Tibial nerve (tissue), 4 donors: ENCODE results near the gene LZTS3. TPM values are rescaled to one million over a fixed set of nuclear protein-coding genes. Genes with fewer than 3 reads are reported as not detected.
"Not testable (repeated sequence)": the region's sequence is repeated elsewhere in the genome, so short reads cannot be mapped to it uniquely, and the experiment has no call there.

Source experiments
- DNase-seq, 2 donors: peaks; one replicate each; pipeline ENCODE4 v3.0.0-alpha.2; 2019; ENCODE audit warnings: low spot score in 2 of 2
- H3K27ac ChIP-seq, 4 donors: fragments of 200-600 bp; sonication (generic) in 3 of 4; one replicate each; pipeline ENCODE4 v1.5.1; 2017 to 2019; ENCODE audit warnings: mild to moderate bottlenecking in 1 of 4
- H3K27me3 ChIP-seq, 2 donors: fragments of 200-600 bp; sonication (generic) in 1 of 2; one replicate each; pipeline versions ENCODE4 v1.5.1 to v1.6.0; 2017 to 2019
- H3K36me3 ChIP-seq, 3 donors: fragments of 200-600 bp; sonication (generic); one replicate each; pipeline ENCODE4 v1.5.1; 2018 to 2019
- H3K4me1 ChIP-seq, 4 donors: fragments of 200-600 bp; sonication (generic) in 3 of 4; one replicate each; pipeline ENCODE4 v1.5.1; 2017 to 2019
- H3K4me3 ChIP-seq, 4 donors: fragments of 200-600 bp; sonication (generic) in 3 of 4; one replicate each; pipeline ENCODE4 v1.5.1; 2017 to 2019; ENCODE audit warnings: mild to moderate bottlenecking in 1 of 4, moderate library complexity in 1 of 4
- H3K9me3 ChIP-seq, 4 donors: fragments of 200-600 bp; sonication (generic) in 3 of 4; one replicate each; pipeline ENCODE4 v1.5.1; 2017 to 2019
- CTCF ChIP-seq, 5 experiments: fragments of 200-600 bp in 3 of 5; fragments of 450-650 bp in 2 of 5; sonication (generic) in 3 of 5; IDR thresholded peaks; one replicate each; pipeline ENCODE4 v1.5.1; 2016 to 2019; ENCODE audit warnings: antibody characterized with exemption in 5 of 5, mild to moderate bottlenecking in 3 of 5, moderate library complexity in 2 of 5
- EP300 ChIP-seq, 2 donors: sonication (generic); formaldehyde crosslinking; IDR thresholded peaks; one replicate each; pipeline ENCODE4 v1.6.1; 2017; ENCODE audit warnings: antibody characterized with exemption in 2 of 2, mild to moderate bottlenecking in 1 of 2
- POLR2A ChIP-seq, 2 donors: fragments of 450-650 bp; IDR thresholded peaks; one replicate each; pipeline ENCODE4 v1.6.1; 2017; ENCODE audit warnings: antibody characterized with exemption in 2 of 2, mild to moderate bottlenecking in 2 of 2, moderate library complexity in 2 of 2
- WGBS, 2 donors: methylation state at CpG; one replicate each; pipeline ENCODE4 v1.1.5; 2018; 5-methylcytosine and 5-hydroxymethylcytosine counted together
- total RNA-seq, 4 donors: library from RNA; depleted of rRNA; stranded (reverse); fragments of >200 nt; gene quantifications; one replicate each; pipeline ENCODE4 v1.1.0, GENCODE V29; 2016

LZTS3 gene
- total RNA-seq, 4 donors from 2014 or later: 10.9 to 28.2 (median 18.6) TPM

- Histone ChIP-seq H3K4me3 (no peak overlapping the region), H3K27ac (no peak overlapping the region), H3K36me3 (peaks cover 0 to 16% (median 4%) of the 10 kb centered on the region in 3 donors), H3K4me1 (peaks cover 0 to 58% (median 25%) of the 10 kb centered on the region in 4 donors), H3K27me3 (no peaks in the 10 kb centered on the region), H3K9me3 (no peaks in the 10 kb centered on the region)
- WGBS, 2 donors: 61 to 72% methylated on average over 8 of the region's 8 CpGs
- no peak for DNase-seq
- TF ChIP-seq EP300 (IDR thresholded peaks at IDR 0.05) (no peak), CTCF (IDR thresholded peaks at IDR 0.05) (no peak), POLR2A (IDR thresholded peaks at IDR 0.05) (no peak)
Measured at GRCh38 chr20:3156811-3157619, 16.3 kb downstream of the LZTS3 start.

- Histone ChIP-seq H3K36me3 (peaks cover 0 to 52% (median 4%) of the 10 kb centered on the region in 3 donors), H3K4me1 (peaks cover 0 to 58% (median 7%) of the 10 kb centered on the region in 4 donors)
- not testable (repeated sequence) for H3K27ac ChIP-seq, H3K9me3 ChIP-seq, DNase-seq, H3K27me3 ChIP-seq, H3K4me3 ChIP-seq
- 85 to 94% methylated on average over 10 of the region's 10 CpGs for WGBS, 2 donors
Measured at GRCh38 chr20:3152057-3152644, 21.2 kb downstream of the LZTS3 start.

DNA sequence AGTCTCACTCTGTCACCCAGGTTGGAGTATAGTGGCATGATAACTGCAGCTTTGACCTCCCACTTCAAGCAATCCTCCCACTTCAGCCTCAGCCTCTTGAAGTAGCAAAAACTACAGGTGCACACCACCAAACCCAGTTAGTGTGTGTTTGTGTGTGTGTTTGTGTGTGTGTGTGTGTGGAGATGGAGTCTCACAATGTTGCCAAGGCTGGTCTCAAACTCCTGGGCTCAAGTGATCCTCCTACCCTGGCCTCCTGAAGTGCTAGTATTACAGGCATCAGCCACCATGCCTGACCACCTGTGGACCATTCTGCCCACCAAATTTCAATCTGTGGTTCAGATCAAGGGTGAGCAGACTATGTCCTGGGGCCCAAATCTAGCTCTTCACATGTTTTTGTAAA is 22.4 kb downstream of the LZTS3 start:
- no peak for TF ChIP-seq POLR2A (IDR thresholded peaks at IDR 0.05)
- no peak for TF ChIP-seq EP300 (IDR thresholded peaks at IDR 0.05)
- Histone ChIP-seq H3K27me3 (no peaks in the 10 kb centered on the region), H3K4me1 (peaks cover 0 to 54% (median 0%) of the 10 kb centered on the region in 4 donors), H3K4me3 (no peak overlapping the region), H3K9me3 (no peaks in the 10 kb centered on the region), H3K36me3 (peaks cover 0 to 59% (median 4%) of the 10 kb centered on the region in 3 donors), H3K27ac (no peak overlapping the region)
- no peak for DNase-seq

- no peak for DNase-seq
- H3K4me1 ChIP-seq: peaks cover 0 to 28% (median 0%) of the 10 kb centered on the region in 4 donors
- no peak overlapping the region for H3K27ac ChIP-seq
- no peak overlapping the region for H3K4me3 ChIP-seq
- 78 to 84% methylated on average over 10 of the region's 10 CpGs for WGBS, 2 donors
- TF ChIP-seq EP300 (IDR thresholded peaks at IDR 0.05) (no peak), POLR2A (IDR thresholded peaks at IDR 0.05) (no peak), CTCF (IDR thresholded peaks at IDR 0.05) (no peak)
- no peaks in the 10 kb centered on the region for H3K27me3 ChIP-seq
- no peaks in the 10 kb centered on the region for H3K9me3 ChIP-seq
- H3K36me3 ChIP-seq: peaks cover 0 to 58% (median 0%) of the 10 kb centered on the region in 3 donors
Measured at GRCh38 chr20:3146732-3147341, 26.5 kb downstream of the LZTS3 start.

DNA sequence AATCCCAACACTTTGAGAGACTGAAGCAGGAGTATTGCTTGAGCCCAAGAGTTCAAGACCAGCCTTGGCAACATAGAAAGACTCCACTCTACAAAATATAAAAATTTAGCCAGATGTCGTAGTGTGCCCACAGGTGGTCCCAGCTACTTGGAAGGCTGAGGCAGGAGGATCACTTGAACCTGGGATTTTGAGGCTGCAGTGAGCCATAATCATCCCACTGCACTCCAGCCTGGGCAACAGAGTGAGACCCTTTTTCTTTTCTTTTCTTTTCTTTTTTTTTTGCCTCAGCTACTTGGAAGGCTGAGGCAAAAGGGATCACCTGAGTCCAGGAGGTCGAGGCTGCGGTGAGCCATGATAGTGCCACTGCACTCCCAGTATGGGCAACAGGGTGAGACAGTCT is 31.6 kb downstream of the LZTS3 start:
- Histone ChIP-seq H3K4me3 (no peak overlapping the region), H3K9me3 (no peaks in the 10 kb centered on the region), H3K4me1 (peaks cover 0 to 4% (median 0%) of the 10 kb centered on the region in 4 donors), H3K27me3 (no peaks in the 10 kb centered on the region), H3K36me3 (peaks cover 0 to 17% (median 0%) of the 10 kb centered on the region in 3 donors), H3K27ac (no peak overlapping the region)
- TF ChIP-seq EP300 (IDR thresholded peaks at IDR 0.05) (no peak), POLR2A (IDR thresholded peaks at IDR 0.05) (no peak), CTCF (IDR thresholded peaks at IDR 0.05) (no peak)
- 99 to 100% methylated on average over 3 of the region's 3 CpGs for WGBS, 2 donors
- DNase-seq: no peak

DNA sequence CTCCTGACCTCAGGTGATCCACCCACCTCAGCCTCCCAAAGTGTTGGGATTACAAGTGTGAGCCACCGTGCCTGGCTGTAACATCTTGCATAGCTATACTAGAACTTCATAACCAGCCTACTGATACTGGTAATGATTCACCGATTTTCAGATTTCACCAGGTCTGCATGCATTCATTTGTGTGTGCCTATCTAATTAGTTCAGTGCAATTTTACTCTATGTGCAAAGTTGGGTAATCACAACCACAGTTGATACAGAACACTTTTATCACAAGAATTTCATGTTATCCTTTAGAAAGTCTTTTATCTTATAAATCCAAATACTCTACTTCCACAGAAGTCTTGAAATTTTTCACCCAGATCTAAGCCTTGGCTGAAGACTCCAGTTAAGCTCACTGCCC is 35.9 kb downstream of the LZTS3 start:
- TF ChIP-seq POLR2A (IDR thresholded peaks at IDR 0.05): no peak
- TF ChIP-seq EP300 (IDR thresholded peaks at IDR 0.05): no peak
- no peak for TF ChIP-seq CTCF (IDR thresholded peaks at IDR 0.05)
- no peaks in the 10 kb centered on the region for H3K27me3 ChIP-seq
- H3K27ac ChIP-seq: no peak overlapping the region
- 91 to 94% methylated on average over 2 of the region's 2 CpGs for WGBS, 2 donors
- no peak overlapping the region for H3K4me3 ChIP-seq
- H3K9me3 ChIP-seq: no peaks in the 10 kb centered on the region
- H3K4me1 ChIP-seq: peaks cover 0 to 7% (median 0%) of the 10 kb centered on the region in 4 donors
- no peak for DNase-seq
- H3K36me3 ChIP-seq: no peaks in the 10 kb centered on the region
